ENCODE measurements around the gene PQBP1.

Gene PQBP1

DNA sequence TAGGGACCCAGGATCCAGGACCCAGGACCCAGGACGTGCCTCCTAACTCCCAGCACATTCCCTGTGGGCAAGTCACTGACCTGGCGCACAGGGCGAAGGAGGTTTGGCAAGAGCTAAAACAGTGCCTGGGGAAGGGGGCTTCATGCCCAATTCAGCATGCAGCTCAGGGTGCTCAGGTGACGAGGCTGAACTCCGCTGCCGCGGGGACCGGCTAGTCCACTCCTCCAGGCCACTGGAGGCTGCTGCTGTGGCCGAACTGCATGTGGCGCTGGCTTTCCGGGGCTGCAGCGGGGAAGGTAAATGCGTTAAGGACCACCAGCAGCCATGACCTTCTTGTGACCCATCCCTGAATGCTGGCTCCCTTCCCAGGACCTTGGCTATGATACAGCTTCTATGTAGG is 26.0 kb downstream of the PQBP1 start:
- DNase-seq (ENCODE audit: low read depth) = no peak
- TF ChIP-seq, protein P1, sequence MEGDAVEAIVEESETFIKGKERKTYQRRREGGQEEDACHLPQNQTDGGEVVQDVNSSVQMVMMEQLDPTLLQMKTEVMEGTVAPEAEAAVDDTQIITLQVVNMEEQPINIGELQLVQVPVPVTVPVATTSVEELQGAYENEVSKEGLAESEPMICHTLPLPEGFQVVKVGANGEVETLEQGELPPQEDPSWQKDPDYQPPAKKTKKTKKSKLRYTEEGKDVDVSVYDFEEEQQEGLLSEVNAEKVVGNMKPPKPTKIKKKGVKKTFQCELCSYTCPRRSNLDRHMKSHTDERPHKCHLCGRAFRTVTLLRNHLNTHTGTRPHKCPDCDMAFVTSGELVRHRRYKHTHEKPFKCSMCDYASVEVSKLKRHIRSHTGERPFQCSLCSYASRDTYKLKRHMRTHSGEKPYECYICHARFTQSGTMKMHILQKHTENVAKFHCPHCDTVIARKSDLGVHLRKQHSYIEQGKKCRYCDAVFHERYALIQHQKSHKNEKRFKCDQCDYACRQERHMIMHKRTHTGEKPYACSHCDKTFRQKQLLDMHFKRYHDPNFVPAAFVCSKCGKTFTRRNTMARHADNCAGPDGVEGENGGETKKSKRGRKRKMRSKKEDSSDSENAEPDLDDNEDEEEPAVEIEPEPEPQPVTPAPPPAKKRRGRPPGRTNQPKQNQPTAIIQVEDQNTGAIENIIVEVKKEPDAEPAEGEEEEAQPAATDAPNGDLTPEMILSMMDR (conservative IDR thresholded peaks at IDR 0.05; ENCODE audit: control insufficient read depth, insufficient read depth, low read depth, low read length) = no peak
- H3K4me3 ChIP-seq (ENCODE audit: control insufficient read depth, low read depth, low read length) = no peak overlapping the region

DNA sequence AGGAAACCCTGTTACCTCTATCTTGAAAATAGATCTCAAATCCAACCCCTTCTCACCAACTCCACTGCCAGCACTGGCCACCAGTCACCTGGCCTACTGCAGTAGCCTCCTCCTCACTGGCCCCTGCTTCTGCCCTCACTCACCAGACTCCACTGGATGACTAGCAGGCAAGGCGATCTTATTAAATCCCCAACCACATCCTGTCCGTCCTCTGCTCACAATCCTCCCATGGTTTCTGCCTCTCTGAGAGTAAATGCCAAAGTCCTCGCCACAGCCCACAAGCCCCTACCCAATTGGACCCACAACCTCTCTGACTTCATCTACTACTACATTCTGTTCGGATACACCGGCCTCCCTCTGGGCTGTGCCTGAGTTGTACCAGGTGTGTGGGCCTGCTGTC is 26.5 kb downstream of the PQBP1 start:
- no peak for DNase-seq (ENCODE audit: low read depth)
- TF ChIP-seq, protein P1 (conservative IDR thresholded peaks at IDR 0.05; ENCODE audit: control insufficient read depth, insufficient read depth, low read depth, low read length) = no peak
- no peak overlapping the region for H3K4me3 ChIP-seq (ENCODE audit: control insufficient read depth, low read depth, low read length)

DNA sequence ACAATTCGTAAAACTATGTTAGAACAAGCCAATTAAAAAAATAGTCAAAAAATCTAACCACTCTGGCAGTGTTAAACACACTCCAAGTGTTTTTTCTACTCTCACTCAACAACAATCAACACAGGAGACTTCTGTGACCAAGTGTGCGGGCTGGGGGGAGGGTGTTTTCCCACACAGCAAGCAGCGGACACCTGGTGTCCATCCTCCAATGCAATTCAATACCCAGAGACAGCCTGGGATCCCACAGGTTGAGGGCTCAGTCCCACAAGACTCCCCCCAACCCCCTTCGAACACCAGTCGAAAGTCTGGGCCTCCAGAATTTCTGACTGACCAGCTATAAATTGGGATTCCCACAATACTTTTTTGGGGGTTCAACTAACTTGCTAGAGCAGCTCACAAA is 29.4 kb downstream of the PQBP1 start:
- TF ChIP-seq, protein P1 (conservative IDR thresholded peaks at IDR 0.05; ENCODE audit: control insufficient read depth, insufficient read depth, low read depth, low read length) = no peak
- no peak for DNase-seq (ENCODE audit: low read depth)
- no peak overlapping the region for H3K4me3 ChIP-seq (ENCODE audit: control insufficient read depth, low read depth, low read length)

DNA sequence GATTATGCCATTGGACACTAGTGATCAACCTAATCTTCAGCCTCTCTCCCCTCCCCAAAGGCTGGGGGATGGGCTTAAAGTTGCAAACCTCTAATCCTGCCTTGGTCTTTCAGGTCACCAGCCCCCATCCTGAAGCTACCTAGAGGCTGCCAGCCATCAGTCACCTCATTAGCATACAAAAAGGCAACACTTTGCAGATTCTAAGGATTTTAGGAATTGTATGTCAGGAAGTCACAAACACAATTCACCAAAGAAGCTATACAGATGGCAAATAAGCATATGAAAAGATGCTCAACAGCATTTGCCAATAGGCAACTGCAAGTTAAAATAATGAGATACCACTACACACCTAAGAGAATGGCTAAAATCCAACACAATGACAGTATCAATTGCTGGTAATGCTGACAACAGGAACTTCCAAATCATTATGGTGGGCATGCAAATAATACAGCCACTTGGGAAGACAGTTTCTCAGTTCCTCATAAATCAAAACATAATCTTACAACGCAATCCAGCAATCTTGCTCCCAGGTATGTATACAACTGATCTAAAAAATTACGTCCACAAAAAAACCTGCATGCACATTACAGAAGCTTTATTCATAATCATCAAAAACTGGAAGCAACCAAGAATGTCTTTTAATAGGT is 30.1 kb downstream of the PQBP1 start:
- DNase-seq (ENCODE audit: low read depth) = no peak
- TF ChIP-seq, protein P1 (conservative IDR thresholded peaks at IDR 0.05; ENCODE audit: control insufficient read depth, insufficient read depth, low read depth, low read length) = no peak
- no peak overlapping the region for H3K4me3 ChIP-seq (ENCODE audit: control insufficient read depth, low read depth, low read length)

DNA sequence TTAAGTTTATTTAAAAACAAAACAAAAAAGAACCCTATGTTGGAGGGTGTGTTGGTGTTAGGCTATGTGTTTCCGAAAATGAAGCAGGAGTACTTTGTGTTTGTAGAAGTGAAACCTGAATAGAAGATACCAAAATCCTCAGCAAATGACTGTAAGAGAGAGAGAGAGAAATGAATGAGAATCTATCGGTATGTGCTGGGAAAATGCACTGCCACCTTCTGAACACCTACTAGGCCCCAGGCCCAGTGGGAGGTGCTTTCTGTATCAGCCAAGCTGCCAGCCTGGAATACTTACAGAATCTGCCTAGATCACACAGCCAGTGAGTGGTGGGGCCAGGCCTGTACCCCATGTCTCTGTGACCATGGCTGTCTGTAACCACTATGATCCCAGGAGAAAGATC is 36.0 kb downstream of the PQBP1 start:
- H3K4me3 ChIP-seq (ENCODE audit: control insufficient read depth, low read depth, low read length) = no peak overlapping the region
- DNase-seq (ENCODE audit: low read depth) = no peak
- TF ChIP-seq, protein P1 (conservative IDR thresholded peaks at IDR 0.05; ENCODE audit: control insufficient read depth, insufficient read depth, low read depth, low read length) = no peak

DNA sequence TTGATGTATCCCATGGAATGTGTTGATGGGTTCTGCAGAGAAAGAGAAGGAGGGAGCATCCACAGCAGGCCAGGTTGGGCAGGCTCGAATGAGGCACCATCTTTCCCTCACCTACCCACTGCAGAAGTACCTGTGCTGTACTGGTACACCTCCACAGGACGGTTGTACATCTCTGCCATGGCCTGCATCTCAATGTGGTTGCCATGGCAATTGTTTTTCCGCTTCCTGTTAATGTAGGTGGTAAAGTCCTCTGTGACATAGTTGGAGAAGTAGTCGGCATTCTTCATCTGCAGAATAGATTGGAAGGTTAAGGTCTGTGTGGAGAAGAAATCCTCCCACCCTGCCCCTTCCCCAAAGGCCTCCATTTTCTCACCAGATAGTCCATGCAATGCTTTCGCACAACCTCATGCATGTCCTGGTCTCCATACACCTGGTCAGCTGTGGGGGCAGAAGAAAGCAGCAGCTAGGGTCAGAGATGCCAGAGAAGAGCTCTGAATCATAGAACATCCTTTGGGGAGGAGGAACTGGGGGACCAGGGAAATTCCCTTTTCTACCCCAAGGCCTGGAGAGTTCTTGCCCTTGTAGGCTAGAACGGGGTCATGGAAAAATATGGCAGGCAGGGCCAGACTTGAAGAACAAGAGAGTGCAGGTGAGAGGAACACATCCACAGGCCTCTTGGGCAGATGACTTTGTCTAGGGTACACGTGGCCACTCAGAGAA is 37.0 kb downstream of the PQBP1 start:
- no peak for DNase-seq (ENCODE audit: low read depth)
- TF ChIP-seq, protein P1 (conservative IDR thresholded peaks at IDR 0.05; ENCODE audit: control insufficient read depth, insufficient read depth, low read depth, low read length) = no peak
- no peak overlapping the region for H3K4me3 ChIP-seq (ENCODE audit: control insufficient read depth, low read depth, low read length)

All from fibroblast of mammary gland (primary cell).